Coronary artery (tissue), 2 donors: ENCODE data around the gene CAMTA1.

Source experiments
- DNase-seq: peaks from one replicate; pipeline ENCODE4 v3.0.0-alpha.2; 2017; ENCODE audit warnings: low spot score
- H3K27ac ChIP-seq, 2 donors: fragments of 200-600 bp; sonication (generic); one replicate each; pipeline ENCODE4 v1.5.1; 2016 to 2019
- H3K4me3 ChIP-seq: fragments of 200-600 bp; sonication (generic); 2 replicates; pipeline ENCODE4 v1.5.1; 2016; ENCODE audit warnings: mild to moderate bottlenecking, moderate library complexity
- CTCF ChIP-seq: fragments of 200-600 bp; sonication (generic); IDR thresholded peaks from one replicate; pipeline ENCODE4 v1.5.1; 2019; ENCODE audit warnings: antibody characterized with exemption

The CAMTA1 gene

GRCh38 chr1:7558481-7558880 is 773.2 kb downstream of the CAMTA1 start:
- no peak for DNase-seq

GRCh38 chr1:7558921-7559869 is 773.9 kb downstream of the CAMTA1 start:
- no peak for TF ChIP-seq CTCF

More at GRCh38 chr1:7558481-7558880, 773.2 kb downstream of the CAMTA1 start:
- no peak overlapping the region for H3K4me3 ChIP-seq
- no peak for TF ChIP-seq CTCF
- no peak overlapping the region for H3K27ac ChIP-seq

GRCh38 chr1:7560128-7560527 is 774.9 kb downstream of the CAMTA1 start:
- no peak for TF ChIP-seq CTCF
- Histone ChIP-seq H3K4me3 (no peak overlapping the region), H3K27ac (no peak overlapping the region)
- DNase-seq: no peak

More at GRCh38 chr1:7558921-7559869, 773.9 kb downstream of the CAMTA1 start:
- no peak for DNase-seq
- no peak overlapping the region for H3K27ac ChIP-seq
- no peak overlapping the region for H3K4me3 ChIP-seq

- Histone ChIP-seq H3K4me3 (no peak overlapping the region), H3K27ac (no peak overlapping the region)
- DNase-seq: no peak
- TF ChIP-seq CTCF: no peak
Measured at GRCh38 chr1:7560601-7561181, 775.4 kb downstream of the CAMTA1 start.

- DNase-seq: no peak
- Histone ChIP-seq H3K27ac (no peak overlapping the region), H3K4me3 (no peak overlapping the region)
- no peak for TF ChIP-seq CTCF
Measured at GRCh38 chr1:7561331-7561921, 776.2 kb downstream of the CAMTA1 start.

GRCh38 chr1:7561936-7562728 is 776.9 kb downstream of the CAMTA1 start:
- no peak for DNase-seq
- Histone ChIP-seq H3K4me3 (no peak overlapping the region), H3K27ac (no peak overlapping the region)
- no peak for TF ChIP-seq CTCF
